OCI-LY7 (cell line): Measurements from ENCODE around the gene P3H1. TPM values are rescaled to one million over a fixed set of nuclear protein-coding genes. Genes with fewer than 3 reads are reported as not detected.

Experiments
- BruUV-seq: library from RNA; stranded (reverse); fragments of 400-500 nt; replicated peaks from 2 replicates; lab custom pipeline; 2021; lab: Mats Ljungman, UMichigan
- CTCF ChIA-PET: fragments of 300-600 bp; sonication (Branson Sonifier 250); formaldehyde crosslinking; loops from one replicate; lab custom pipeline; 2022; ENCODE audit warnings: antibody characterized with exemption; ENCODE audit not compliant: unreplicated experiment; lab: Charles Lee
- POLR2A ChIA-PET: fragments of 300-600 bp; sonication (Branson Sonifier 250); formaldehyde crosslinking; loops from one replicate; lab custom pipeline; 2022; ENCODE audit warnings: antibody characterized with exemption; lab: Charles Lee
- DNase-seq: peaks from one replicate; pipeline ENCODE4 v3.0.0-alpha.2; 2015; ENCODE audit warnings: low spot score
- H2AFZ ChIP-seq: fragments of 200-600 bp; sonication (generic), shearing (Covaris generic); 2 replicates; pipeline ENCODE4 v1.6.1; 2014; ENCODE audit warnings: mild to moderate bottlenecking, antibody characterized with exemption, low read length, moderate library complexity
- H3K27ac ChIP-seq: fragments of 200-600 bp; sonication (generic); 2 replicates; pipeline ENCODE4 v1.5.1; 2014; ENCODE audit warnings: mixed run types, low read depth, mild to moderate bottlenecking, moderate library complexity, low read length, inconsistent platforms; ENCODE audit not compliant: poor library complexity, severe bottlenecking
- H3K36me3 ChIP-seq: fragments of 200-600 bp; sonication (generic); 2 replicates; pipeline ENCODE4 v1.6.1; 2014; ENCODE audit warnings: mild to moderate bottlenecking, antibody characterized with exemption, low read length, moderate library complexity, mixed read lengths; ENCODE audit not compliant: insufficient read depth
- H3K4me1 ChIP-seq: fragments of 200-600 bp; sonication (generic); 2 replicates; pipeline ENCODE4 v1.5.1; 2014; ENCODE audit warnings: mild to moderate bottlenecking, low read length; ENCODE audit not compliant: insufficient read depth, poor library complexity, severe bottlenecking
- H3K4me2 ChIP-seq: fragments of 200-600 bp; sonication (generic); 2 replicates; pipeline ENCODE4 v1.6.1; 2014; ENCODE audit warnings: mild to moderate bottlenecking, low read length
- H3K4me3 ChIP-seq: fragments of 200-600 bp; sonication (generic); 2 replicates; pipeline ENCODE4 v1.5.1; 2014; ENCODE audit warnings: mild to moderate bottlenecking, low read depth, low read length; ENCODE audit not compliant: poor library complexity, severe bottlenecking
- H3K79me2 ChIP-seq: fragments of 200-600 bp; sonication (generic); 2 replicates; pipeline ENCODE4 v1.6.1; 2016; ENCODE audit warnings: low read depth, mild to moderate bottlenecking, low read length, moderate library complexity, mixed read lengths; ENCODE audit not compliant: insufficient read depth
- H3K9me2 ChIP-seq: fragments of 200-600 bp; sonication (generic); 2 replicates; pipeline ENCODE4 v1.6.1; 2016; ENCODE audit warnings: mild to moderate bottlenecking, low read length, mixed read lengths; ENCODE audit not compliant: insufficient read depth
- H3K9me3 ChIP-seq: fragments of 200-600 bp; sonication (generic); 2 replicates; pipeline ENCODE4 v1.6.1; 2014; ENCODE audit warnings: mild to moderate bottlenecking, mixed run types, low read length, mixed read lengths
- H4K20me1 ChIP-seq: fragments of 200-600 bp; sonication (generic); 2 replicates; pipeline ENCODE4 v1.6.1; 2014; ENCODE audit warnings: mild to moderate bottlenecking, antibody characterized with exemption, low read length, moderate library complexity, mixed read lengths; ENCODE audit not compliant: insufficient read depth
- EZH2phosphoT487 ChIP-seq: fragments of 200-600 bp; sonication (generic); IDR thresholded peaks from 2 replicates; pipeline ENCODE4 v1.6.1; 2018; ENCODE audit warnings: low read depth, borderline replicate concordance, mild to moderate bottlenecking, mixed run types, antibody characterized with exemption, low read length, moderate library complexity, mixed read lengths
- intact Hi-C: fragments of 100-400 bp; cut with micrococcal nuclease; formaldehyde crosslinking; loops from one replicate; pipeline ENCODE4 v1.10.0; 2022; ENCODE audit not compliant: unreplicated experiment
- total RNA-seq, 2 experiments: library from RNA; depleted of rRNA in 1 of 2; stranded (reverse); fragments of >200 nt in 1 of 2; shearing (Covaris generic) in 1 of 2; gene quantifications; 2 replicates each; pipeline ENCODE4 v1.2.3, GENCODE V29; 2014 to 2022
- TF ChIP-seq, protein P1 (sequence below): fragments of 200-600 bp; sonication (generic); conservative IDR thresholded peaks from 2 replicates; pipeline ENCODE4 v1.5.1; 2014; ENCODE audit warnings: mild to moderate bottlenecking, antibody characterized with exemption, low read length, moderate library complexity, mixed read lengths

P3H1 gene
- total RNA-seq, 2 experiments from 2014 or later = 39.0 to 45.7 TPM

DNA sequence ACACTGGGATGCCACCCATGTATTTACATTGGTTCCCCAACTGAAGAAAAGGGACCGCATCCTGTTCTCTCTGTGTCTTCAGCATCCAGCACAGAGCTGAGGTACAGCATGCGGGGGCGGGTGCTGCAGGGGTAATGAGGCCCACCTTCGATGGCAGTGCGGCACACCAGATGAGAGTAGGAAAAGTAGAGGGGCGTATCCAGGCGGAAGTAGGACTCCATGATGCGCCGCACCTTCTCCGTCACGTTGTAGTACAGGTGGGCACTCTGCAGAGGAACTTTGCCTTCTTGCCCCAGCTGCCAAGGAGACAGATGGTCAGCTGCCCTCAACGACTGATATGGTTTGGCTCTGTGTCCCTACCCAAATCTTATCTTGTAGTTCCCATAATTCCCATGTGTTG lies 16.8 kb downstream of the P3H1 start:
- intact Hi-C loops = no loop called here

DNA sequence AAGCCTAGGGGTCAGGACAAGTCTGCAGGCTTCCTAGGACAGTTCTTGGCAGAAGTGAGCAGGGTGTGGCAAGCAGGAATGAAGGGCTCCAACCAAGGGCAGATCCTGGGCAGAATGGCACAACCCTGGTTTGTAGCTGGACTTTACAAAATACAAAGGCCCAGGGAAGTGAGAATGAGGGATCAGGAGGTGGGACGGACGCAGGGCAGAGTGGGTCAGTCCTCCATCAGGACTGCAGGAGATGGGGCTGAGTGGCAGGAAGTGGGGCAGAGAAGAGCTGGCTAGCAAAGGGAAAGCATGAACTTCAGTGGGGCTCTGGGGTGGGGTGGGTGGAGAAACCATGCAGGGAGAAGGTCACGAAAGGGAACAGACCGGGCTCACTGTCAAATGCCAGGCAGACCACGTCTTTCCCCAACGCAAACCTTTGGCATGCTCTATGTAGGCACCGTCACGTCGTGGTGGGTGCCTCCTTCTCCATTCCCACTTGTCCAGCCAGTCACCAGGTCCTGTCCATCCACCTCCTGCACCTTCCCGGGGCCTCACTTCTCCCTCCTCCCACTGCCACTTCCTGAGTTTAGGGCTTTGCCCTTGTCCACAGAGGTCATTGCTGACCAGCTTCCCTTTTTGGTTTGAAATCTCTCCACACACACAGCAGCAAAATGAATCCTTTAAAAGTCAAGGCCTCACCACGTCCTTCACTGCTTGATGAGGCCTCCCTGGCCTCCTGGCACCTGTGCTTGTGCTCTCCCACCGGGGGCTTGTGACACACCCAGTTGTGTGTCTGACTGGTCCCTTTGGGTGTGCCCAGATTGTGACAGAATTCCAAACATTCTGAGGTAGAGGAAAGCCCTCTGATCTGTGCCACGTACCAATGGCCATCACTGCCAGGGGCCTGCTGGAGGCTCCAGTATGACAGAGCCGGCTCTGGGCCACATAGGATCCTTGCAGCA lies 18.1 kb downstream of the P3H1 start:
- intact Hi-C loops = no loop called here
- CTCF ChIA-PET = no interaction called here
- Histone ChIP-seq H3K4me3 (no peak overlapping the region), H3K9me2 (no peaks in the 10 kb centered on the region), H3K4me2 (no peak overlapping the region), H3K9me3 (no peaks in the 10 kb centered on the region), H2AFZ (no peak overlapping the region), H3K79me2 (no peaks in the 10 kb centered on the region), H4K20me1 (no peaks in the 10 kb centered on the region), H3K36me3 (peaks cover 49% of the 10 kb centered on the region), H3K27ac (no peak overlapping the region), H3K4me1 (no peaks in the 10 kb centered on the region)
- no peak for DNase-seq
- POLR2A ChIA-PET = no interaction called here
- BruUV-seq = no TSS peak
- TF ChIP-seq, protein P1, sequence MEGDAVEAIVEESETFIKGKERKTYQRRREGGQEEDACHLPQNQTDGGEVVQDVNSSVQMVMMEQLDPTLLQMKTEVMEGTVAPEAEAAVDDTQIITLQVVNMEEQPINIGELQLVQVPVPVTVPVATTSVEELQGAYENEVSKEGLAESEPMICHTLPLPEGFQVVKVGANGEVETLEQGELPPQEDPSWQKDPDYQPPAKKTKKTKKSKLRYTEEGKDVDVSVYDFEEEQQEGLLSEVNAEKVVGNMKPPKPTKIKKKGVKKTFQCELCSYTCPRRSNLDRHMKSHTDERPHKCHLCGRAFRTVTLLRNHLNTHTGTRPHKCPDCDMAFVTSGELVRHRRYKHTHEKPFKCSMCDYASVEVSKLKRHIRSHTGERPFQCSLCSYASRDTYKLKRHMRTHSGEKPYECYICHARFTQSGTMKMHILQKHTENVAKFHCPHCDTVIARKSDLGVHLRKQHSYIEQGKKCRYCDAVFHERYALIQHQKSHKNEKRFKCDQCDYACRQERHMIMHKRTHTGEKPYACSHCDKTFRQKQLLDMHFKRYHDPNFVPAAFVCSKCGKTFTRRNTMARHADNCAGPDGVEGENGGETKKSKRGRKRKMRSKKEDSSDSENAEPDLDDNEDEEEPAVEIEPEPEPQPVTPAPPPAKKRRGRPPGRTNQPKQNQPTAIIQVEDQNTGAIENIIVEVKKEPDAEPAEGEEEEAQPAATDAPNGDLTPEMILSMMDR = no peak
- no peak for TF ChIP-seq EZH2phosphoT487

More for the DNA sequence above, 16.8 kb downstream of the P3H1 start:
- Histone ChIP-seq H3K4me3 (no peak overlapping the region), H3K36me3 (peaks cover 62% of the 10 kb centered on the region), H3K27ac (no peak overlapping the region), H3K4me1 (no peaks in the 10 kb centered on the region), H3K9me3 (no peaks in the 10 kb centered on the region), H3K4me2 (no peak overlapping the region), H2AFZ (no peak overlapping the region), H3K9me2 (no peaks in the 10 kb centered on the region), H4K20me1 (no peaks in the 10 kb centered on the region), H3K79me2 (no peaks in the 10 kb centered on the region)
- CTCF ChIA-PET = no interaction called here
- POLR2A ChIA-PET = no interaction called here
- BruUV-seq = no TSS peak
- no peak for TF ChIP-seq EZH2phosphoT487
- no peak for DNase-seq

DNA sequence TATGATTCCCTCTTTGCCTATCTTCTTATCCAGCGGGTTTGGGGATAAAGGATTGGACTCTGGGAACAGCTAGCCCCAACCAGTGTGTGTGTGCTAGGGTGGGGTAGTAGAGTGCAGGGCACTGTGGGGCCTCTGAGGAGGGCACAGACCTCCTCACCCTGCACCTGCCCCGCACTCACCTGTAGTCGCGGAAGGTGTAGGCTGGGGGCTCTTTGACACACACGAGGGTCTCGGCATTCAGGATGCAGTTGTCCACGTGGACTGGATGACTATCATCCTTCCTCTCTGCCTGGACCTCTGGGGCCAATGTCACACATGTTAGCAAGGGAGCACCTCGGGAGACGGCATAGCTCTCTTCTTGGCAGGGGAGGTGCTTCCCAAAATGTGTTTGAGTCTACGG lies 18.8 kb downstream of the P3H1 start:
- H3K4me2 ChIP-seq = no peak overlapping the region
- BruUV-seq = no TSS peak
- H2AFZ ChIP-seq = no peak overlapping the region
- H3K9me2 ChIP-seq = no peaks in the 10 kb centered on the region
- ChIA-PET POLR2A (no interaction called here), CTCF (no interaction called here)
- H3K4me1 ChIP-seq = no peaks in the 10 kb centered on the region
- H3K4me3 ChIP-seq = no peak overlapping the region
- H3K79me2 ChIP-seq = no peaks in the 10 kb centered on the region
- intact Hi-C loops = no loop called here
- no peaks in the 10 kb centered on the region for H4K20me1 ChIP-seq
- H3K27ac ChIP-seq = no peak overlapping the region
- H3K9me3 ChIP-seq = no peaks in the 10 kb centered on the region
- no peak for TF ChIP-seq EZH2phosphoT487
- TF ChIP-seq, protein P1 = no peak
- DNase-seq = no peak
- H3K36me3 ChIP-seq = peaks cover 43% of the 10 kb centered on the region
